ENCODE measurements around the gene CDK5. TPM values are rescaled to one million over a fixed set of nuclear protein-coding genes. Genes with fewer than 3 reads are reported as not detected.

The CDK5 gene
- total and polyA plus RNA-seq, 9 of the 15 experiments (the other 6 are each of a cell fraction or from before 2014, with no cell fraction given), result 3.2 to 38.0 (median 27.5) TPM

- TF ChIP-seq, protein P1, sequence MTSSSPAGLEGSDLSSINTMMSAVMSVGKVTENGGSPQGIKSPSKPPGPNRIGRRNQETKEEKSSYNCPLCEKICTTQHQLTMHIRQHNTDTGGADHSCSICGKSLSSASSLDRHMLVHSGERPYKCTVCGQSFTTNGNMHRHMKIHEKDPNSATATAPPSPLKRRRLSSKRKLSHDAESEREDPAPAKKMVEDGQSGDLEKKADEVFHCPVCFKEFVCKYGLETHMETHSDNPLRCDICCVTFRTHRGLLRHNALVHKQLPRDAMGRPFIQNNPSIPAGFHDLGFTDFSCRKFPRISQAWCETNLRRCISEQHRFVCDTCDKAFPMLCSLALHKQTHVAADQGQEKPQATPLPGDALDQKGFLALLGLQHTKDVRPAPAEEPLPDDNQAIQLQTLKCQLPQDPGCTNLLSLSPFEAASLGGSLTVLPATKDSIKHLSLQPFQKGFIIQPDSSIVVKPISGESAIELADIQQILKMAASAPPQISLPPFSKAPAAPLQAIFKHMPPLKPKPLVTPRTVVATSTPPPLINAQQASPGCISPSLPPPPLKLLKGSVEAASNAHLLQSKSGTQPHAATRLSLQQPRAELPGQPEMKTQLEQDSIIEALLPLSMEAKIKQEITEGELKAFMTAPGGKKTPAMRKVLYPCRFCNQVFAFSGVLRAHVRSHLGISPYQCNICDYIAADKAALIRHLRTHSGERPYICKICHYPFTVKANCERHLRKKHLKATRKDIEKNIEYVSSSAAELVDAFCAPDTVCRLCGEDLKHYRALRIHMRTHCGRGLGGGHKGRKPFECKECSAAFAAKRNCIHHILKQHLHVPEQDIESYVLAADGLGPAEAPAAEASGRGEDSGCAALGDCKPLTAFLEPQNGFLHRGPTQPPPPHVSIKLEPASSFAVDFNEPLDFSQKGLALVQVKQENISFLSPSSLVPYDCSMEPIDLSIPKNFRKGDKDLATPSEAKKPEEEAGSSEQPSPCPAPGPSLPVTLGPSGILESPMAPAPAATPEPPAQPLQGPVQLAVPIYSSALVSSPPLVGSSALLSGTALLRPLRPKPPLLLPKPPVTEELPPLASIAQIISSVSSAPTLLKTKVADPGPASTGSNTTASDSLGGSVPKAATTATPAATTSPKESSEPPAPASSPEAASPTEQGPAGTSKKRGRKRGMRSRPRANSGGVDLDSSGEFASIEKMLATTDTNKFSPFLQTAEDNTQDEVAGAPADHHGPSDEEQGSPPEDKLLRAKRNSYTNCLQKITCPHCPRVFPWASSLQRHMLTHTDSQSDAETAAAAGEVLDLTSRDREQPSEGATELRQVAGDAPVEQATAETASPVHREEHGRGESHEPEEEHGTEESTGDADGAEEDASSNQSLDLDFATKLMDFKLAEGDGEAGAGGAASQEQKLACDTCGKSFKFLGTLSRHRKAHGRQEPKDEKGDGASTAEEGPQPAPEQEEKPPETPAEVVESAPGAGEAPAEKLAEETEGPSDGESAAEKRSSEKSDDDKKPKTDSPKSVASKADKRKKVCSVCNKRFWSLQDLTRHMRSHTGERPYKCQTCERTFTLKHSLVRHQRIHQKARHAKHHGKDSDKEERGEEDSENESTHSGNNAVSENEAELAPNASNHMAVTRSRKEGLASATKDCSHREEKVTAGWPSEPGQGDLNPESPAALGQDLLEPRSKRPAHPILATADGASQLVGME (CRISPR knock-in tag; IDR thresholded peaks at IDR 0.05), result no peak
- TF ChIP-seq HLTF (IDR thresholded peaks at IDR 0.05) (0 out of 2 replicates have a peak, but pooled peaks have one; percentile 10), KDM1A (IDR thresholded peaks at IDR 0.05) (no peak), LEF1 (IDR thresholded peaks at IDR 0.05) (0 out of 2 replicates have a peak, but pooled peaks have one; percentile 6), DPF2 (IDR thresholded peaks at IDR 0.05) (0 out of 2 replicates have a peak, but pooled peaks have one; percentile 34), DLX4 (CRISPR knock-in tag; IDR thresholded peaks at IDR 0.05) (no peak)
- TF ChIP-seq, protein P2, sequence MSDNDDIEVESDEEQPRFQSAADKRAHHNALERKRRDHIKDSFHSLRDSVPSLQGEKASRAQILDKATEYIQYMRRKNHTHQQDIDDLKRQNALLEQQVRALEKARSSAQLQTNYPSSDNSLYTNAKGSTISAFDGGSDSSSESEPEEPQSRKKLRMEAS (CRISPR knock-in tag; IDR thresholded peaks at IDR 0.05), result 0 out of 2 replicates have a peak, but pooled peaks have one; percentile 38
- TF ChIP-seq, protein P3, sequence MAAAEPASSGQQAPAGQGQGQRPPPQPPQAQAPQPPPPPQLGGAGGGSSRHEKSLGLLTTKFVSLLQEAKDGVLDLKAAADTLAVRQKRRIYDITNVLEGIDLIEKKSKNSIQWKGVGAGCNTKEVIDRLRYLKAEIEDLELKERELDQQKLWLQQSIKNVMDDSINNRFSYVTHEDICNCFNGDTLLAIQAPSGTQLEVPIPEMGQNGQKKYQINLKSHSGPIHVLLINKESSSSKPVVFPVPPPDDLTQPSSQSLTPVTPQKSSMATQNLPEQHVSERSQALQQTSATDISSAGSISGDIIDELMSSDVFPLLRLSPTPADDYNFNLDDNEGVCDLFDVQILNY (CRISPR knock-in tag; IDR thresholded peaks at IDR 0.05), result no peak
These were observed 2.4 kb upstream of the CDK5 start (continued) for GRCh38 chr7:151060113-151060415.

Measured in K562 (cell line).